ENCODE measurements around the gene CDT1. TPM values are rescaled to one million over a fixed set of nuclear protein-coding genes. Genes with fewer than 3 reads are reported as not detected.

The CDT1 gene
- polyA plus RNA-seq, 1 of the 3 experiments (the other 2 are of a cell fraction): 6.1 TPM

GRCh38 chr16:88843256-88843655, 39.7 kb downstream of the CDT1 start:
- CTCF ChIA-PET: interaction anchor here (1.0 to 1.2 kb wide), 2 partner anchors 14 to 40 kb away, joined by 3 to 4 read pairs; no protein-coding TSS in a partner anchor
- Histone ChIP-seq H4K20me1 (ENCODE audit: insufficient read depth) (0 out of 2 replicates have a peak, but pooled peaks cover 3% of the 10 kb centered on the region), H3K4me2 (no peak overlapping the region), H3K4me1 (ENCODE audit: control insufficient read depth in 1 of 2, insufficient read depth in 2 of 2, low read depth in 1 of 2, low read length in 1 of 2) (no peaks in the 10 kb centered on the region), H3K9ac (no peak overlapping the region), H3K4me3 (ENCODE audit: low read depth in 2 of 2, low read length in 1 of 2) (no peak overlapping the region), H2AFZ (ENCODE audit: low read depth) (no peak overlapping the region), H3F3A (replicated peaks; ENCODE audit: insufficient read depth) (no peaks in the 10 kb centered on the region), H3K27me3 (ENCODE audit: insufficient read depth) (no peaks in the 10 kb centered on the region), H3K9me3 (no peaks in the 10 kb centered on the region), H3K27ac (ENCODE audit: low read depth in 2 of 2, low read length in 1 of 2) (no peak overlapping the region), H3K9me2 (no peaks in the 10 kb centered on the region), H3K79me2 (ENCODE audit: insufficient read depth) (no peaks in the 10 kb centered on the region), H3K36me3 (replicated peaks in 1 of 2; ENCODE audit: control insufficient read depth in 1 of 2, insufficient read depth in 2 of 2, low read length in 1 of 2) (peaks cover 0 to 19% of the 10 kb centered on the region in 2 experiments)
- WGBS (ENCODE audit: low lambda C conversion rate): 89% methylated on average over 11 of the region's 20 CpGs
- DNase-seq: no peak
- TF ChIP-seq CHD2 (IDR thresholded peaks at IDR 0.05; ENCODE audit: low read length, partially characterized antibody) (no peak), IRF3 (IDR thresholded peaks at IDR 0.05; ENCODE audit: low read depth, low read length) (no peak), EZH2phosphoT487 (IDR thresholded peaks at IDR 0.05; ENCODE audit: borderline replicate concordance, low read depth) (no peak), EP300 (IDR thresholded peaks at IDR 0.05; ENCODE audit: borderline replicate concordance in 1 of 2, low read depth in 1 of 2, low read length in 1 of 2) (no peak), ZBTB33 (IDR thresholded peaks at IDR 0.05; ENCODE audit: borderline replicate concordance, low read depth) (no peak), RFX5 (IDR thresholded peaks at IDR 0.05; ENCODE audit: low read length) (no peak), ELF1 (IDR thresholded peaks at IDR 0.05) (no peak)
- TF ChIP-seq, protein P1, sequence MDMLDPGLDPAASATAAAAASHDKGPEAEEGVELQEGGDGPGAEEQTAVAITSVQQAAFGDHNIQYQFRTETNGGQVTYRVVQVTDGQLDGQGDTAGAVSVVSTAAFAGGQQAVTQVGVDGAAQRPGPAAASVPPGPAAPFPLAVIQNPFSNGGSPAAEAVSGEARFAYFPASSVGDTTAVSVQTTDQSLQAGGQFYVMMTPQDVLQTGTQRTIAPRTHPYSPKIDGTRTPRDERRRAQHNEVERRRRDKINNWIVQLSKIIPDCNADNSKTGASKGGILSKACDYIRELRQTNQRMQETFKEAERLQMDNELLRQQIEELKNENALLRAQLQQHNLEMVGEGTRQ (IDR thresholded peaks at IDR 0.05; ENCODE audit: borderline replicate concordance, low read depth, low read length): no peak
- TF ChIP-seq, protein P2, sequence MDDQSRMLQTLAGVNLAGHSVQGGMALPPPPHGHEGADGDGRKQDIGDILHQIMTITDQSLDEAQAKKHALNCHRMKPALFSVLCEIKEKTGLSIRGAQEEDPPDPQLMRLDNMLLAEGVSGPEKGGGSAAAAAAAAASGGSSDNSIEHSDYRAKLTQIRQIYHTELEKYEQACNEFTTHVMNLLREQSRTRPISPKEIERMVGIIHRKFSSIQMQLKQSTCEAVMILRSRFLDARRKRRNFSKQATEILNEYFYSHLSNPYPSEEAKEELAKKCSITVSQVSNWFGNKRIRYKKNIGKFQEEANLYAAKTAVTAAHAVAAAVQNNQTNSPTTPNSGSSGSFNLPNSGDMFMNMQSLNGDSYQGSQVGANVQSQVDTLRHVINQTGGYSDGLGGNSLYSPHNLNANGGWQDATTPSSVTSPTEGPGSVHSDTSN (IDR thresholded peaks at IDR 0.05): no peak
- TF ChIP-seq, protein P3, sequence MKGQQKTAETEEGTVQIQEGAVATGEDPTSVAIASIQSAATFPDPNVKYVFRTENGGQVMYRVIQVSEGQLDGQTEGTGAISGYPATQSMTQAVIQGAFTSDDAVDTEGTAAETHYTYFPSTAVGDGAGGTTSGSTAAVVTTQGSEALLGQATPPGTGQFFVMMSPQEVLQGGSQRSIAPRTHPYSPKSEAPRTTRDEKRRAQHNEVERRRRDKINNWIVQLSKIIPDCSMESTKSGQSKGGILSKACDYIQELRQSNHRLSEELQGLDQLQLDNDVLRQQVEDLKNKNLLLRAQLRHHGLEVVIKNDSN (IDR thresholded peaks at IDR 0.05; ENCODE audit: borderline replicate concordance, low read depth): no peak
- POLR2A ChIA-PET: no interaction called here

Data from SK-N-SH (cell line).